VCaP (cell line): ENCODE measurements around the gene KRTAP2-3.
"Not testable (repeated sequence)": the region's sequence is repeated elsewhere in the genome, so short reads cannot be mapped to it uniquely, and the experiment has no call there.

Source experiments
- H3K27ac ChIP-seq: fragments of 450-650 bp; 2 replicates; pipeline ENCODE4 v1.5.1; 2017
- TF ChIP-seq, protein P1 (sequence below): fragments of 450-650 bp; conservative IDR thresholded peaks from 2 replicates; pipeline ENCODE4 v1.5.1; 2017; ENCODE audit warnings: mild to moderate bottlenecking, moderate library complexity

Gene KRTAP2-3

DNA sequence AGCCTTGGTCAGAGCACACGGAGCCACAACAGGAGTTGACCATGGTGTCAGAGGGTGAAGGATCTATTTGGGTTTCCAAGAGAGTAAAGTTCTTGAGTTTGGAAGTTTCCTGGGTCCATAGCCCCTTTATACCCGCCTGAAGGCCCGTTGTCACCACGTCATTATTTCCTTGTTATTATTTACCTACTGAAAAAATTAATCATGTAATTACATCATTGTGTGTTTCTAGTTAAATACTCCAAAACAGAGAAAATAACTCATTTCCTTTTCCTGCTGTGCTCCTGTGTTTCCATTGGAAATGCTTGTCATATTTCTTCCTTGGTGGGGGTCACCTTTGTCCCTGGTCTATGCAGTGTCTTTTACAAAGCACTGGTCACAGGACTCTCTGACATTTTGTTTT, 38.1 kb upstream of the KRTAP2-3 start, which contains the start of gene KRTAP4-8:
Gene KRTAP4-8, minus strand, starts transcription at position 101 of the 400 bp plus-strand sequence. Its CDS starts 58 bp downstream, at position 43.
- TF ChIP-seq, protein P1, sequence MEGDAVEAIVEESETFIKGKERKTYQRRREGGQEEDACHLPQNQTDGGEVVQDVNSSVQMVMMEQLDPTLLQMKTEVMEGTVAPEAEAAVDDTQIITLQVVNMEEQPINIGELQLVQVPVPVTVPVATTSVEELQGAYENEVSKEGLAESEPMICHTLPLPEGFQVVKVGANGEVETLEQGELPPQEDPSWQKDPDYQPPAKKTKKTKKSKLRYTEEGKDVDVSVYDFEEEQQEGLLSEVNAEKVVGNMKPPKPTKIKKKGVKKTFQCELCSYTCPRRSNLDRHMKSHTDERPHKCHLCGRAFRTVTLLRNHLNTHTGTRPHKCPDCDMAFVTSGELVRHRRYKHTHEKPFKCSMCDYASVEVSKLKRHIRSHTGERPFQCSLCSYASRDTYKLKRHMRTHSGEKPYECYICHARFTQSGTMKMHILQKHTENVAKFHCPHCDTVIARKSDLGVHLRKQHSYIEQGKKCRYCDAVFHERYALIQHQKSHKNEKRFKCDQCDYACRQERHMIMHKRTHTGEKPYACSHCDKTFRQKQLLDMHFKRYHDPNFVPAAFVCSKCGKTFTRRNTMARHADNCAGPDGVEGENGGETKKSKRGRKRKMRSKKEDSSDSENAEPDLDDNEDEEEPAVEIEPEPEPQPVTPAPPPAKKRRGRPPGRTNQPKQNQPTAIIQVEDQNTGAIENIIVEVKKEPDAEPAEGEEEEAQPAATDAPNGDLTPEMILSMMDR: no peak
- no peak within 1 kb of the TSS for H3K27ac ChIP-seq

DNA sequence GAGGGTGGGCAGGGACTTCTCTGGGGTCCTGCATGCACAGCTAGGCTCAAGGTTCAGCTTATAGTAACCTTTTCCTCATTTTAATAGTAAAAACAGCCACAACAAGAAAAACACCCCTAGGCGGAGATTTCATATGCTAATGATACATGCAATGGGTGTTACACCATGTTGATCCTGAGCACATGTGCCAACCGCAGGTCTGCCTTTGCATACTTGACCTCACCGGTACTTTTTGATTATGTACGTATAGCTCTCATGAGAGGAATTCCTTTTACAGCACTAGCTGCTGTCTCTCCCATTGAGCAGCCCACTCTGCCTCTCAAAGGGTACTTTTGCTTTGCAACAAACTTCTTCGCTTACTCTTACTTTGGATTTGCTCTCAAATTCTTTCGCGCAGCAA, 36.1 kb upstream of the KRTAP2-3 start:
- TF ChIP-seq, protein P1: no peak

DNA sequence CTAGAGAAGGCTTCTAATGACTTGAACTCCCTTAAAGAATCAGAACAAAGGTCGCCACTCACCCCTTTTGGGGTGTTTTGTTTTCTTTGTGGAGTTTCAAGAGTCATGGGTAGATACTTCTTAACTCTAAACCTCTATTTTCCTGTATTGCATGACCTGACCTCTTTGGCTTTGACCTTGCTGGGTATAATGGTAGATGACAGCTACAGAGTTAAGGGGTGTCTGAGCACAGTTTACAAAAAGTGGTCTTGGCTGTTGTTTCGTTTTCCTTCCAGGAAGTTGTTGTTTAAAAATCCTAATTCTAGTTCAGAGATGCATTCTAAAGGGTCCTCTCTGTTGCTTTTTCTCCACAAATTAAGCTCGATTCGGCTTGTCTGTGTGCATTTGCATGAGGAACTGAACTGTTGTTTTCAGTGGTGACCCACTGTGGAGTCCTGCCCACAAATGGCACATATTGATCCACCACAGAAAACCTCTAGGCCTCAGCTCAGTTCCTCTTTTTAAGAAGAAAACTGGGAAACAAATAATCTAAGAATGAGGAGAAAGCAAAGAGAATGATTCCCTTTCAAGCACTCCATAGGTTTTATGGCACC, 28.9 kb upstream of the KRTAP2-3 start:
- not testable (repeated sequence) for H3K27ac ChIP-seq

More for the DNA sequence above, 36.1 kb upstream of the KRTAP2-3 start:
- H3K27ac ChIP-seq: no peak overlapping the region

DNA sequence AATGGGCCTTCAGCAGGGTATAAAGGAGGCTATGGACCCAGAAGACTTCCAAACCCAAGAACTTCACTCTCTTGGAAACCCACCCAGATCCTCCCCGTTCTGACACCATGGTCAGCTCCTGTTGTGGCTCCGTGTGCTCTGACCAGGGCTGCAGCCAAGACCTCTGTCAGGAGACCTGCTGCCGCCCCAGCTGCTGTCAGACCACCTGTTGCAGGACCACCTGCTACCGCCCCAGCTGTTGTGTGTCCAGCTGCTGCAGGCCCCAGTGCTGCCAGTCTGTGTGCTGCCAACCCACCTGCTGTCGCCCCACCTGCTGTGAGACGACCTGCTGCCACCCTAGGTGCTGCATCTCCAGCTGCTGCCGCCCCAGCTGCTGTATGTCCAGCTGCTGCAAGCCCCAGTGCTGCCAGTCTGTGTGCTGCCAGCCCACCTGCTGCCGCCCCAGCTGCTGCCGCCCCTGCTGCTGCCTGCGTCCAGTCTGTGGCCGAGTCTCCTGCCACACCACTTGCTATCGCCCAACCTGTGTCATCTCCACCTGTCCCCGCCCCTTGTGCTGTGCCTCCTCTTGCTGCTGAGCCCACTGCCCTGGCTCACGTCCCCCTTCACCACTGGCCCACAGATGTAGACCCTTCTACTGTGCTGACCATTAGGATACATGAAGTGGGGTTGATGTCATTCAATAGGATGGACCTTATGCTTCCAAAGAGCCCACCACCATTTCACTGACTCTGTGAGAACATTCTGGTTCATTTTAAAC, 24.4 kb upstream of the KRTAP2-3 start, which contains the start of gene KRTAP4-7:
Gene KRTAP4-7, plus strand, starts transcription at position 51 of the 757 bp plus-strand sequence. Its CDS starts 57 bp downstream, at position 108.
- H3K27ac ChIP-seq: not testable (repeated sequence)

DNA sequence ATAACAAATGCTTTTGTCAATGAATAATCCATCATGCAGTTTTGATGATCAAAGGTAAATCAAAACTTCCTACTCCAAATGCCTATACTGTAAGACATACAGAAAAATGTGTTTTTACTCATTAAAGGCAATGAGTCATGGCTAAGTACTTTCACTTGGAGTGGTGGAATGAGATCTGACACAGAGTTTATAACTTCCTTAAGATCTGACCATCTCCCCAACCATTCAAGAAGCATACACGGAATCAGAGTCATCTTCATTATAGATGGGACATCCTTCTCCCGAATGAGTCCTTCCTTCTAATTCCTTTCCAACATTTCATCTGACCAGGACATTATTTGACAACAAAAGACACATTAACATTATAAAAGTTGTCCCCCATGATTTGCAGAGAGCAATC, 23.5 kb upstream of the KRTAP2-3 start:
- H3K27ac ChIP-seq: not testable (repeated sequence)

DNA sequence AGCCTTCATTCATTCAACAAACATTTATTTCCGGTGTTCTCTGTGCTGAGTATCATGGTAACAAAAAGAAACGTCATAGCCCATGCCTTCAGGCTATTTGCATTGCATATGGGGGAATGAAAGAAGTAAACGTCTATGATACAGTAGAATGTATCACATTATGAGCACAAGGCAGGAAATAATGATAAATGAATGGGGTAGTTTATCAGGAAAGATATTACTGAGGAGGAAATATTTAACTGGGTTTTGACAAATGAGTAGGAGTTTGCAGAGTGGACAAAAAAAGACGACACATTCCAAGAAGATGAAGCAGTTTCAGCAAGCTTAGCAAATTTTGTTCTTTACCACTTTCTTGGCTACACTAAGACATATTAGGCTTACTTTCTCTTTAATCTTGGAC, 22.7 kb upstream of the KRTAP2-3 start:
- TF ChIP-seq, protein P1: no peak

DNA sequence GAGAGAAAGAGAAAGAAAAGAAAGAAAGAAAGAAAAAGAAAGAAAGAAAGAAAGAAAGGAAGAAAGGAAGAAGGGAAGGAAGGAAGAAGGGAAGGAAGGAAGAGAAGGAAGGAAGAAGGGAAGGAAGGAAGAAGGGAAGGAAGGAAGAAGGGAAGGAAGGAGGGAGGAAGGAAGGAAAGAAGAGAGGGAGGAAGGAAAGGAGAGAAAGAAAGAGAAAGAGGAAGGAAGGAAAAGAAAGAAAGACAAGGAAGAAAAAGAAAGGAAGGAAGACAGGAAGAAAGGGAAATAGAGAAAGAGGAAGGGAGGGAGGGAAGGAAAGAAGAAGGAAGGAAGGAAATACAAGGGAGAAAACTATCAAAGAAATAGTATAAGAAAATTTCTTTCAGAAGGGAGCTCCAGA, 16.9 kb upstream of the KRTAP2-3 start:
- TF ChIP-seq, protein P1: no peak
- H3K27ac ChIP-seq: no peak overlapping the region

More for the DNA sequence above, 22.7 kb upstream of the KRTAP2-3 start:
- H3K27ac ChIP-seq: no peak overlapping the region

DNA sequence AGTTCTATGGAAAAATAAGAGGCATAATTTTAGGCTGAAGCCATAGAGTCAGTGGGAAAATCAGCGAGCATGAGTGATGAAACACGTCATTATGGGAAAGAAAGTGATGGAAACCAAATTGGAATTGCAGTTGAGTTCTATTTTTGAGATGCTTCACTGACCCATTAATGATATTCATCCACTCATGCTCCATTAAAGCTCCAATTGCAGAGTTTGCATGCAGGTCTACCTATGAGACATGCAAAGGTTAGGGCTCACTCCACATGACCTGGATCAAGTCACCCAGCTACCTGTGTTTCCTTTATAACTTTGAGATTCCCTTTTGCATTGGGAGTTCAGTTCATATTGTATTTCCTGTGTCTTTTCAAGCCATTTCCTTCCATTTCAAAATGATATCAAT, 13.8 kb upstream of the KRTAP2-3 start:
- H3K27ac ChIP-seq: no peak overlapping the region
- TF ChIP-seq, protein P1: no peak

DNA sequence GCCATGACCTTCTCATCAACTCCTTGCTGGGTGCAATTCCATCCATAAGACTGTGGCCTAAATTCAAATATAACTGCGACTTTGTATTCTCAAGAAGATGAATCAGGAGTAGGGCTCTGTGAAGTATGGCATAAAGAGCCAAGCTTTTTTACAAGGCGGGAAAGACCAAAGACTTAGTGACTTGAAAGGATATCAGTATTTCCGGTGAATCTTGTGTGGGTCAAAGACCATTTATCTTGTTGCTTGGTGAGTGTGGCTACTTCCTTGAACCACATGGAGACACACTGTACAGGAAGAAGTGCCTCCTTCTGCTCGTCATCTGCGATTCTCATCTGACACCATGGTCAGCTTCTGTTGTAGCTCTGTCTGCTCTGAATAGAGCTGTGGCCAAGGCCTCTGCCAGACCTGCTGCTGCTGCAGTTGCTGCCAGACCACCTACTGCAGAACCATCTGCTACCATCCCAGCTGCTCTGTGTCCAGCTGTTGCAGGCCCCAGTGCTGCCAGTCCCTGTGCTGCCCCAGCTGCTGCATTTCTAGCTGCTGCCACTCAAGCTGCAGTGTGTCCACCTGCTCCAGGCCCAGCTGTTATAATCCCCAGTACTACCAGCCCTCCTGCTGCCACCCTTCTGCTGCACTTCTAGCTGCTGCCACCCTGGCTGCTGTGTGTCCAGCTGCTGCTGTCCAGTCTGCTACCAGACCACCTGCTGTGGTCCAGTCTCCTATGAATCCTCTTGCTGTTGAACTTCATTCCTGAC, 11.9 kb upstream of the KRTAP2-3 start:
- no peak overlapping the region for H3K27ac ChIP-seq
- TF ChIP-seq, protein P1: no peak
